GM18508 (cell line): ENCODE data around the gene CCDC61.

Experiments
- ATAC-seq: cut with Tn5 transposase; IDR thresholded peaks from one replicate; pipeline ENCODE4 v1.9.1; 2021; ENCODE audit warnings: moderate number of reproducible peaks; ENCODE audit not compliant: insufficient read depth, unreplicated experiment

CCDC61 gene, protein sequence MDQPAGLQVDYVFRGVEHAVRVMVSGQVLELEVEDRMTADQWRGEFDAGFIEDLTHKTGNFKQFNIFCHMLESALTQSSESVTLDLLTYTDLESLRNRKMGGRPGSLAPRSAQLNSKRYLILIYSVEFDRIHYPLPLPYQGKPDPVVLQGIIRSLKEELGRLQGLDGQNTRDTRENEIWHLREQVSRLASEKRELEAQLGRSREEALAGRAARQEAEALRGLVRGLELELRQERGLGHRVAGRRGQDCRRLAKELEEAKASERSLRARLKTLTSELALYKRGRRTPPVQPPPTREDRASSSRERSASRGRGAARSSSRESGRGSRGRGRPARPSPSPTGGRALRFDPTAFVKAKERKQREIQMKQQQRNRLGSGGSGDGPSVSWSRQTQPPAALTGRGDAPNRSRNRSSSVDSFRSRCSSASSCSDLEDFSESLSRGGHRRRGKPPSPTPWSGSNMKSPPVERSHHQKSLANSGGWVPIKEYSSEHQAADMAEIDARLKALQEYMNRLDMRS

DNA sequence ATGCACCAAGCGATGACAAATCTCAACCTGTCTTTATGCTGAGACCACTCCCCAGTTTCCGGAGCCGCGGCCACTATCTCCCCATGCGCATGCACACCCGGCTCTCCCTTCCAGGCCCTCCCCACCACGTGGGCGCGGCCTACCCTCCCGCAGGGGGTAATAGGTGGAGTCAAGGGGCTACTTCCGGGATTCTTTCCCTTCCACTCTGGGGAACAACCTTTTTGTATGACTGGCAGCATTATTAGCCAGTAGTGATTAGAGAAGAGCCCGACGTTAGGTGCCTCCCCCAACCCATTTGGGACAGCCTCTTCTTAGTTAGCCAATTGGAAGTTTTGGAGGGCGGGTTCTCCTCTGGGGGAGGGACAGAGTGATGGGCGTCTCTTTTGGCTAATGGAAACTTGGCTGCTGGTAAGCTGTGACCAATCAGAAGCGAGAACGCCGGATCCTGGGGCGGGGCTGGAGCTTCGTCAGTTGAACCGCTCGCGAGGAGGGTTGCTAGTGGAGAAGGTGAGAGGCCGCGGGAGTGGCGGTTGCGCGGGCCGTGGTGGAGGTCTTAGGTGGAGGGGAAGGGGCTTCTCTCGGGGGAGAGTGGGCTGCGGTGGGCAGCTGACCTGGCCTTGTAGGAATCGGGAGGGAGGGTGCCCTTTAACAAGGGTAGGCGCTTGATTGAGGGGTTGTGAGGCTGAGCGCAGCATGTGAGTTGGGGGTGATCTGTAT, at the start of gene CCDC61:
Gene CCDC61 (plus strand): TSS at position 470 of the 717 bp plus-strand sequence. CDS start 7,552 bp downstream, outside the sequence.
- peak; percentile 86 for ATAC-seq

DNA sequence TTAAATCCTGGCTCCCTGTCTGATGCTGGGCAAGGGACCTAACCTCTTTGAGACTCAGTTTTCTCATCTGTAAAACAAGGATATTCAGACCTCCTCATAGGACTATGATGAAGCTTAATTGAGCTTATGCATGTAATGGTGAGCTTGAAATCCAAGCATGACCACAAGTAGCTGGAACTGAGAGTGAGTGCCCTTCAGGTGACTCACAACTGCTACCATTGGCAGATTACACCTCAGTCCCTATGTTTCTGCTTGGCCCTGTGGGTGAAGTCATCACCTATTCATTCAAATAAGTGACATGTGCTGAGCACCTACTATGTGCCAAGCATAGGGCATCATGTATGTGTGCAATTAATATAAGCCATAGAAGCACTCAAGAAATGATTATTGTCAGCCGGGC, 47.3 kb upstream of the CCDC61 start:
- no peak for ATAC-seq

DNA sequence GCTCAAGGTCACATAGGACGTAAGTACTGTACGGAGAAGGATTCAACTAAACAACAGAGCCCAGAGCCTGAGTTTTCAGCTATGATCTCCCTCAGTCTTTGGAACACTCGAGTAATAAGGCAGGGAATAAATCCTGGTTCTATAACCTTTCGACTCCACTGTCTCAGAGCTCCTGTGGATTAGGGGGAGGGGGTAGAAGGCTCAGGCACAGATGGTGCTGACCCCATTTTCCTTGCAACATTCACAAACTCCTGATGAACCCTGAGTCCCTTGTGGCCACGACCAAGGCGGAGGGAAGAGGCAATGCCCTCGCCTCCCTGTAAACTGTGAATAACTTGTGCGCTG, 43.0 kb upstream of the CCDC61 start:
- no peak for ATAC-seq

DNA sequence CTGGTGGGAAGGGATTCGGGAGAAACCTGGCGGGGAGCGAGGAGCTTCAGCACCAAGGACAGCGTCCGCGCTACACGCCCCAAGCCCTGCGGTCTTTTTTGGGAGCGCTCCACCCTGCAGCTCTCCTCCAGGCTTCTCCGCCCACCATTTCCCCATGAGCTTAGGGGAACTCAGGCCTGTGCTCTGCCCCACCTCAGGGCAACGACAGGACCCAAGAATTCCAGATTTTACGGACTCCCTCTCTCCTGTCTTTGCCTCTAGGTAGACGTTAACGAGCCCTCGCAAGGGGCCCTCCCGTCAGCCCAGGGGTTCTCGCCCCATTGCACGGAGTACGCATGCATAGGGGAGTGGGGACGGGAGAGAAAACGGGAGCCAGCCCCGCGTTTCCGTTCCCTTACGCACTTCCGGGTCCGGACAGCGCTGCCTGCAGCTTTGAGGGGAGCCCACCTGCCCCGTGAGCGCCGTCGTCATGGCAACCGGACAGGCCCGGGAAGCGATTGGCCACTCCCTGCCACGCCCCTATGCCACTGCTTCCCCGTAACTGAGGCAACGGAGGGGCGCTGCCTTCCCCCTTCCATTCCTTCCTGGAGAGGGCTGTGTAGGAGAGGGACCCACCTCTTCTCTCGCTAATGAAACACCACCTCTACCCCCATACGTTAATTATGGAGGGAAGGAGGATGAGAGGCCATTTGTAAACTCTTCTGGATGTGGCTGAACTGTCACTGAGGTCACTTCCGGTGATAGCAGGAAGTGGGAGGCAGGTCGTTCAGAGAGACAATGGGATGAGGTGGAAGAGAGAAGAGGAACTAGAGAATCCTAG, 42.4 kb upstream of the CCDC61 start:
- no peak for ATAC-seq

DNA sequence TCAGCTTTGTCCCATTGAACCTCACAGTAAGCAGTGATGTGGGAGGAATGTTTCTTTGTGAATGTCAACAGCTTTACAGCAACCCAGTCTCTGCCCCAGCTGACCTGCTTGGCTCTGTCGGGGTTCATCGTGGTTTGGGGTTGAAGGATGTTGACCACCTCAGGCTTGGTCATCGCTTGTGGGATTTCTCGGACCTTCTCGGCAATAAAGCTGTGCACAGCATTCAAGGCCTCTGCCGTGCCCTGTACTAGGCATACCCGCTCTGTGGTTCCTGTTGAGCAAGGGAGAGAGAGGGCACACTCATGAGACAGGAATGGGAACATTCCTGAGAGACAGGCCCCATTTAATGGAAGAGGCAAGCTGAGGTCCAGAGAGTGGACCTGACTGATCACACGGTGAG, 41.6 kb upstream of the CCDC61 start:
- no peak for ATAC-seq

DNA sequence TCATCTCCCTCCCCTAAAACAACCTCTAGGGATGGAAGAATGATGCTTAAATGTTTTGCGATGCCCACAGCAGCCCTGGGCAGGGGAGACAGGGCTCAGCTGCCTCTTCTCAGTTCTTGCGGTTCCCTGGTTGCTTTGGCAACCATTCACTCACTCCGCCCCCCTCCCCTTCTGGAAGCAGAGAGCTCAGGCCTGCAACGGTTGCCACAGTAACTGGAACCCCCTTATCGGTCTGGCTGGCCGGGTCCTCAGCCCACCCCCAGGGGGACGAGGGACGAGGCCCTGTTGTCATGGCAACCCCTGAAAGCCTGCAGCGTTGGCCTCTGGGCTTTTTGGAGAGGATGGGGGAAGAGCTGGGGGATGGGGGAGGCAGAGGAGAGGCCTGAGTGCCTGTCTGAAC, 41.1 kb upstream of the CCDC61 start:
- ATAC-seq = no peak

DNA sequence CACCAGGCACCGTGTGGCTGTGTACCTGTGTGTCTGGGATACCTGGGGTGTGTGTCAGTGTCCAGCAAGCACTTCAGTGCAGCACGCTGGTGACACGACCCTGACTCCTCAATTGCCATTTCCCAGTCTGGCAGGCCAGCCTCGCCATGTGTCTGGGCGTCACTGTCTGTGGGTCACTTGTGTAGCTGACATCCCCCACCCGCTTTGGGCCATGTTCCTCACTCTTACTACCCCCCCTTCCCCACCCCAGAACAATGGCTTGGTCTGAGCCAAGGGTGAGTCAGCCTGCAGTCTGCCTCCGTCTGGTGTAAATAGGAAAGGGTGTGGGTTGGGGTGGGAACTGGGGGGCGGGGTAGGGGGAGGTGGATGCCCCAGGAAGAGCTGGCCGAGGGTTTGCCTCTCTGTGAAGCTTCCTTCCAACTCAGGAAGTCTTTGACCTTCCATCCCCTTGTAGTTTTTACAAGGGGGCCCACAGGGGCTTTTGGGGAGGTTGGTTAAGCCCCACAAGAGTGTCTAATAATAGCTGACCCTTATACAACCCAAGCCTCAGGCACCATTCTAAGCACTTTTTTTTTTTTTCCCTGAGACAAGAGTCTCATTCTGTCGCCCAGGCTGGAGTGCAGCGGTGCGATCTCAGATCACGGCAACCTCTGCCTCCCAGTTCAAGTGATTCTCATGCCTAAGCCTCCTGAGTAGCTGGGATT, 39.2 kb upstream of the CCDC61 start:
- ATAC-seq = no peak

DNA sequence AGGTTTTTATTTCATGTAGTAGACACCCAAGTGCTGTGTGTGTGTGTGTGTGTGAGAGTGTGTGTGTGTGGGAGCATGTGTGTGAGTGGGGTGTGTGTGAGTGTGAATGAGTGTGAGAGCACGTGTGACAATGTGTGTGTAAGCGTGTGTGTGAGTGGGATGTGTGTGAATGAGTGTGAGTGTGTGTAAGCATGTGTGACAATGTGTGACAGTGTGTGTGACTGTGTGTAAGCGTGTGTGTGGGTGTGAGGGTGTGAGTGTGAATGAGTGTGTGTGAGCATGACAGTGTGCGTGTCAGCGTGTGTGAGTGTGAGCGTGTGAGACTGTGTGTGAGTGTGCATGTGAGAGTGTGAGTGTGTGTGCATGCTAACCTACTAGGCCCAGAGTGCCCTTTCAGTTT, 36.9 kb upstream of the CCDC61 start:
- no peak for ATAC-seq

DNA sequence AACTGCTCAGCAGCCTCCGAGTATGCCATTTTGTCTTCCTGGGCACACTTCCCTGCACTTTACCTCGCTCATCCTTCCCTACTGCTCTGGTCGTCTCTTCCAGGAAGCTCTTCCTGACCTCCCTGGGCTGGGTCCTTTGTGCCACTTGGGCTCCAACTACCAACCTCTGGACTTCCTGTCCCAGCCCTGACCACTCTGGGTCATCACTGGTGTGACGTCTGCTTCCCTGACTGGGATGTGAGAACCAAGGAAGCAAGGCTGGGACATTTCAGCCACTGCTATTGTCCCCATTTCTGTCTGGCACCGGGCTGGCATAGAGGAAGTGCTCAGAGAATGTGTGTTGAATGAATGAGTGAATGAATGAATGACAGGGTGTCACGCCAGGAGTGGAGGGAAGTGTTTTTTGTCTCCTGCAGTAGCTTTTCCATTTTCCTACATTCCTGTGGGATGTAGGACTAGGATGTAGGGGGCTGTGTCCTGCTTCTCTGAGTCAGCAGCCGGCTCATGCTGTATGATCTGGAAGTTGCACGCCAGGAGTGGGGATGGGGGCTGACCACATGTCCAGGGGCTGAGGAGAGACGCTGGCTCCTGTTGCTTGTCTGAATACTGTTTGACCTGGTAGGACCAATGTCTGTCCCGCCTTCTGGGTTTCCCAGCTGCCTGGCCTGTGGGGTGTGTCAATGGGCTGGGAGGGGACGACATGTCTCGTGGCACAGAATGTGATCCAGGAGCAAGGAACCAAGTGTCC, 36.3 kb upstream of the CCDC61 start:
- ATAC-seq = no peak

DNA sequence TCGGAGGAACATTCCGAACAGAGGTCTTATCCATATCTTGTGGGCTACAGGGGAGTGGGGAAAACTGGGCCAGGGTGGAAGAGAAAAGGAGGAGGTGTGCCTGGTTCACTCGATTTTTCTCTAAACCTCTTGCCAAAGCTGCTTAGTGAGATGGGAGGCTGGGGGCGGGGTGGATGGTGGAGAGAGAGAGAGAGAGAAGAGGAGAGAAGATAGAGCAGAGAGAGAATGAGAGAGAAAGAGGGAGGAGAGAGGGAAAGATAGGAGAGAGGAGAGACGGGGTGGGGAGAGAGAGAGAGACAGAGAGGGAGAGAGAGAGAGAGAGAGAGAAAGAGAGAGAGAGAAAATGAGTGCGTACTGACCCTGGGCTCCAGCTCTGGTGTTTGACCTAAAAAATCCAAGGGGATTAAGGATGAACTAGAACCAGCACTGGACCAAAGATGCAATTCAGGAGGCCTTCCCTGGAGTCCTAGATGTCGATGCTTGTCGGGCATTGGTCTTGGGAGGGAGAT, 35.7 kb upstream of the CCDC61 start:
- no peak for ATAC-seq

DNA sequence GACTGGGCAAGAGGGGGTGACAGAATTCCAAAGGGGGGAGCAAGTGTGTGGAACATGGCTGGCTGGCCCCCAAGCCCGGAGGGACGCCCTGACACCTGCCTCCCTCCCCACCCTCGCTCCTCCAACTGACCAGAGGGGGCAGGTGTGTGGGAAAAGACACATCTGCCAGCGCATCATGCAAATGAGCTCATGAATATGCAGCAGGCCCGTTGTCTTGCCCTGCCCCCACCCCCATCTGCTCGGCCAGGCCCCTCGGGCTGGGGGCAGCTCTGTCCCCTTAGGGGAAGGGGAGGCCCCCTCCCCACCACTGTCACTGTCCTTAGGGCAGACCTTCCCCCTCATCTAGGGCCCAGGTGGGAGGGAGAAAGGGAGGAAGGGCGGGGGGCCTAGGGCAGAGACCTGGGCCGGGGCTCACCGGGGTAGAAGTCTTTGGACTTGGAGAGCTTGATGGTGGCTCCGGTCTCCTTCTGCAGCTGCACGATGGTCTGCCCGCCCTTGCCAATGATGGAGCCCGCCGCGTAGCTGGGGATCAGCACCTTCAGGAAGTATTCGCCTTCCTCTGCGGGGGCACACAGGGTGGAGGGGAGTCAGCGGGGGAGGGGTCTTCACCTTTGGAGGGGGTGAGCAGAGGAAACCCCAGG, 34.6 kb upstream of the CCDC61 start:
- ATAC-seq = no peak

DNA sequence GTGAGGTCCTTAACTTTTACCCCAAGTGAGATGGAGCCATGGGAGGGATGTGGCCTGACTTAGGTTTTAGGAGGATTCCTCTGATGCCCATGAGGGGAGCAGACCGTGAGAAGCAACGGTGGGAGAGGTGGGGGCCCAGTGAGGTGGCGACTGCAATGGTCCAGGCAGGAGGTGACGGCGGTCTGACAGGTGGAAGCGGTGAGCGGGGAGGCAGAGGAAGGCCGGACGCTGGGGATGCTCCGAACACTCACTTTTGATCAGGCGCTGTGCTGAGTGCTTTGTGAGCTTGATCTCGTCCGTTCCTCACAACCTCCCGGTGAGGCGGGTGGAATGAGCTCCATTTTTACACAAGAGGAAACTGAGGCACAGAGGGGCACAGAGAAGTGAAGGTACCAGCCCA, 33.2 kb upstream of the CCDC61 start:
- ATAC-seq = no peak

DNA sequence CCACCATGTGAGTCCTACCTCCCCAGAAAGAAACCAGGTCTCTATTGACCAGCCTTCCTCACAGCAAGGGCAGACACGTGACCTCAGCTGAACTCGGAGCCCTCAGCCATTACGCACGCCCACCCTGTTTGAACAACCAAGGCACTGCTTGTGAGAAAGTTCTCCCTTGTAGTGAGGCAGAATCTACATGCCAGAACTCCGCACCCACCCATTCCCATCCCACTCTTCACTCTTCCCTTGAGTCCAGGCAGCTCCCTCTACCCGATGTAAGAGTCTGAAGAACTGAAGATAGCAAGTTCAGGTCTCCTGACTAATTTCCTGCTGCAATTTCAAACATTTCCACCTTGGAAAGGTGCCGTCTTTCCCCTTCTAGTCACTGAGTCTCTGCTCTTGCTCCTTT, 28.0 kb upstream of the CCDC61 start:
- no peak for ATAC-seq

DNA sequence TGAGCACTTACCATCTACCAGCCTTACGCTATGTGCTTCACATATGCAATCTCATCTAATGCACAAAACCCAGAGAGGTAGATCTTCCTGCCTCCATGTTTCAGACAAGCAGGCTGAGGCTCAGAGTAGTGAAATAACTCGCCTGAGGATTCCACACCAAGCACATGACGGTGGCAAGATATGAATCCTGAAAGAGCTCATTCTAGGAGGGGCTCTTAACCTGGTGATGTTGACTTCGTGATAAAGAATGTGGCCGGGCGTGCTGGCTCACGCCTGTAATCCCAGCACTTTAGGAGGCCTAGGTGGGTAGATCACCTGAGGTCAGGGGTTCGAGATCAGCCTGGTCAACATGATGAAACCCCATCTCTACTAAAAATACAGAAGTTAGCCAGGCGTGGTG, 26.6 kb upstream of the CCDC61 start:
- no peak for ATAC-seq

DNA sequence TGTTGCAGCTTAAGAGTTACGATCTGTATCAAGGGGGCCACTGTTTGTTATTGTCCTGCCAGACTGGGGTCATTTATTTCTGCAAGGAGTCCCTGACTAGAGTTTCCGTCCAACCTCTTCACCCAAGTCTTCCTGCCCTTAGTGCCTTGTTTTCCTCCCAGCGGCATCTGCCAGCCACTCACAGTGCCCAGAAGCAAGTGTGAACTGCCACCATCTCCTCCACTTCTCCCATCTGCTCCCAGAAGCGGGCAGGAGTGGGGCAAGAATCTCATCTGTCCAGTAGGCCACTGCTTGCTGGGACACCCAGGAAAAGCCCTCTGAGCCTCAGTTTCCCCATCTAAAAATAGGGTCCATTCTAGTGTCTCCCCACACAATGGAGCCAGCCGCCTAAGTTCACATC, 25.6 kb upstream of the CCDC61 start:
- no peak for ATAC-seq

DNA sequence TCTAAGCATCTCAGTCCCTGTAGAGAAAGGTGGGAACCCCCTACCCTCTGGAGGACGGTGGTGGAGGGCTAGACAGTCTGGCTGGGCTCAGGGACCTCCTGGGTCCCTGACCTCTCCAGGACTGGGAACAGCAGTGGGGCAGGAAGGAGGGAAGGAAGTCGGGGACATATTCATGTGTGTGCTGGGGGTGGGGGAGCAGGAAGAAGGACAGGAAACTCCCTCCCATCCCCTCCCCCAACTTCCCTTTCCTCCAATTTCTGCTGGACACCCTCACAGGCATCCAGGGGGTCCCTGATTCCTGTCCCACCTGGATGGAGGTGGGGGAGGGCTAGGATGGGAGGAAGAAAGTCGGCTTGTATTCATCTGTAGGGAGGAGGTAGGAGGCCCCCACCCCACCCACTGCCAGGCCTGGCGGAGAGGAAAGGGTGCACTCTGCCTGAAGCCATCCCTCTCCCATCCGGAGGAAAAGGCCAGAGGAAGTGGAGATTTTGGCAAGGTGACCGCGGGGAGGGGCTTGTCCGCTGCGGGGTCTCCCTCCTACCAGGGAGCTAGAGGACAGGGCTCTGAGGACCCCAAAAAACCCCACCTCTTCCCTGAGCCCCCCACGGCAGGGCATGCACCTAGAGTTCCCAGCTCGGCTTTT, 23.9 kb upstream of the CCDC61 start:
- no peak for ATAC-seq

DNA sequence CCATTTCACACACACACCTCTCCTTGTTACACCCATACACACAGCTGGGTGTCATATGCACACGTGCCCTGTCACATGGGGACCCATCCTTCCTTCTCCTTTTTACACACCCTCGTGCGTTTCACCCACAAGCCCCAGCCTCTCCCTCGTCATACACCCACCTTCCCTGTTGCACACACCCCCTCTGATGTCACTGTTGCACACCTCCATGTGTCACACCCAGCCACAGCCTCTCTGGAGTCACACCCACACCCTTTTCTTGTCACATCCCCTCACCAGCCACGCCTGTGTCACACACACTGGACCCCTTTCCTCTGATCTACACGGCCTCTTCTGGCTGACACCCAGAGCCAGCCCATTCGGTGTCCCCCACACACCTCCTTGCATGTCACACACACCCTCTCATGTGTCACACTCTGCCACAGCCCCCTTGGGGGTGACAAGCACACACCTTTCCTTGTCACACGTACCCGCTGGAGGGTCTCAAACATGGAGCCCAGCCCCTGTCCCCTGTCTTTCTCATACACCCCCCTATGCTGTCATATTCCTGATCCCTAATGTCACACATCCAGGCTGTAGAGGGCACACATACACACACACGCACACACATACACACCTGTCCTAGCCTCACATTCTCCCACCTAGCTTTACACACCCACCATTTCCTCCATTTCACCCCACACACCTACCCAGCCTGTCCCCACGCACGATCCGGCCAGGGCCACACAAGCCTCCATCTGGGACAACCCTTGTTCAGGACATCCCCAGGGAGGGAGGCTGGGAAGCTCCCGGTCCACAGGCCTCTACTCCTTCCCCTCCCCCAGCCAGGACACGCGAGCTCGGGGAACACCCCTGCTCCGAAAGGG, 23.0 kb upstream of the CCDC61 start:
- ATAC-seq = no peak
